HTR-8/SVneo (cell line): ENCODE results near the gene FAM89B.

Experiments
- DNase-seq: peaks from one replicate; pipeline ENCODE4 v3.0.0; 2011; ENCODE audit warnings: low spot score, mixed read lengths; ENCODE audit not compliant: insufficient read length
- FAIRE-seq: peaks from 2 replicates; lab custom pipeline; 2011; peaks lifted over from hg19 to GRCh38; lab: Jason Lieb, UNC

The FAM89B gene

DNA sequence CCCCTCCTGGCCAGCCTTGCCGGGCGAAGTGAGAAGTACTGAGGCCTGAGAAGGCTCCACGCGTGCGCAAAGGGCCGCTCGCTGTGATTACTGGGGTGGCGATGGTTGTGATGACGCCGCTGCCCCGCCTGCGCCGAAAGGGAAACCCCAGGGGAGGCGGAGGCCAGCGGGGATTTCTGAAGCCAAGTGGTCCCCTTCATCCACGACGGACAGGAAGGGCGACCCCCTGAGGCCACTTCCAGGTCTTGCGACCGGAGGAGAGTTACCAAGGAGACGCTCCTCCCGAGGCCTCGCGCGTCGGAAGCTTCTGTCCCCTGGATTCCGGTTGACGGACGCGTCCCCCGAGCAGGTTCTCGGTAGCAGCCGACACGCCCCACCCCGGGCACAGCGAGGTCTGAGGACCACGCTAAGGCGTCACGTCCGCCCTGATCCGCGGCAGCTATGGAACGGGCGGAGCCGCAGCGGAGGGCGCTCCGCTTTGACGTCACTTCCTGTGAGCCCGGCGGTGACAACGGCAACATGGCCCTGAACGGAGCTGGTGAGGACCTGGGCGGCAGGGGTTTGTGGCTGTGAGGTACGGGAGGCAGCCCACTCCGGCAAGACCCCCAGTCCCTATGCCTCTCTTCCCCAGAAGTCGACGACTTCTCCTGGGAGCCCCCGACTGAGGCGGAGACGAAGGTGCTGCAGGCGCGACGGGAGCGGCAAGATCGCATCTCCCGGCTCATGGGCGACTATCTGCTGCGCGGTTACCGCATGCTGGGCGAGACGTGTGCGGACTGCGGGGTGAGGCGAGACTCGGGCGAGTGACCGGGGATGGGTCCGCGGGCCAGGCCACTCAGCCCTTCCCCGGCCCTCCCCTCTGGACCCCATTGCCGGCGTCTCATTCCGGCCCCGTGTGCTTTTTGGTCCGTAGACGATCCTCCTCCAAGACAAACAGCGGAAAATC is 2.1 kb upstream of the FAM89B start, which contains the start of gene ZNRD2:
Gene ZNRD2 (plus strand): TSS at position 505 of the 946 bp plus-strand sequence. CDS start 15 bp downstream, at position 520.
- DNase-seq = peak; percentile 99
- peak; percentile 99 for FAIRE-seq

DNA sequence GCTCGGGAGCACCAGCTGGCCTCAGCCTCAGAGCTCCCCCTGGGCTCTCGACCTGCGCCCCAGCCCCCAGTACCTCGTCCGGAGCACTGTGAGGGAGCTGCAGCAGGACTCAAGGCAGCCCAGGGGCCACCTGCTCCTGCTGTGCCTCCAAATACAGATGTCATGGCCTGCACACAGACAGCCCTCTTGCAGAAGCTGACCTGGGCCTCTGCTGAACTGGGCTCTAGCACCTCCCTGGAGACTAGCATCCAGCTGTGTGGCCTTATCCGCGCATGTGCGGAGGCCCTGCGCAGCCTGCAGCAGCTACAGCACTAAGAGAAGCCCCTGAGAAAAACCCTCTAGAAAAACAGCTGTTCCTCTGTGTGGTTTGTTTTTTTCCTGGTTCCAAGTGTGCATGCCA is 918 bp upstream of the FAM89B start:
- FAIRE-seq (no peak), DNase-seq (no peak)

DNA sequence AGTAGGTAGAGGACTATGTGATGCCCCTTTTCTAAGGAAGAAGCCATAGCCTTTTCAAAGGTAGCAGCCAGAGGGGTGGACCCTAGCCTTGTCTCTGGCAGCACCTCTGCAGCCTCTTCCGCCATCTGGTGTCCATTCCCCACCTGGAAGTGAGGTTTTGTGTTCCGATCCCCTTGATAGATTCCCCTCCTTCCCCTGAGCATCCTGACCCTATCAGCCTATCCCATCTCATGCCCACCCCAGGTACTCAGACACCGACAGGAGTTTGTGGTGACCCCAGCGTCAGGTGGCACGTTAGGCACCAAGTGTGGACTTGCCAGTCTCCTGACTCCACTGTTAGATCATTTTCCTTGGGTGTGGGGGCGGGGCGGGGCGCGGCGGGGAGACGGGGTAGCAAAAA is 398 bp upstream of the FAM89B start:
- FAIRE-seq = no peak
- DNase-seq = no peak

DNA sequence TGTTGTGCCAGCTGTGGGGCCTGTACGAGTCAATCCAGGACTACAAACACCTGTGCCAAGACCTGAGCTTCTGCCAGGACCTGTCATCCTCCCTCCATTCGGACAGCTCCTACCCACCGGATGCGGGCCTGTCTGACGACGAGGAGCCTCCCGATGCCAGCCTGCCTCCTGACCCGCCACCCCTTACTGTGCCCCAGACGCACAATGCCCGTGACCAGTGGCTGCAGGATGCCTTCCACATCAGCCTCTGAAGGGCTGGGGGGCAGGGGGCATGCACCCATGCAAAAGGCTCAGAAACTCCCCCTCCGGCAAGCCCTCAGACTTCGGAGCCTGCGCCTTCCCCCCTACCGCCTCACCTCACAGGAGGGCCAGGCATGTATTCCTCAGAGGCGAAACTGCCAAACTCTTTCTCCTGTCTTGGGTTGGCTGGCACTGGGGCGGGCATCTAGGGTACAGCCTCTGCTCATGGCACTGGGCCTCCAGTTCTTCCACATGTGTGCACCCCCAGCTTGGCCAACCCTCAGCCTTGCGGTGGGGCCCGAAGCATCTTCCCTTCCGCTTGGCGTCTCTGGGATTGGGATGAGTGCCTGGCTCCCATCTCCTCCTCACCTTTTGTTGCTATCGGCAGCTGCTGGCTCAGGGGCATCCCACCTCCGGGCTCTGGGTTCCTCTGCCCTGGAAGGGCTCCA is 1.2 kb downstream of the FAM89B start:
- no peak for FAIRE-seq

DNA sequence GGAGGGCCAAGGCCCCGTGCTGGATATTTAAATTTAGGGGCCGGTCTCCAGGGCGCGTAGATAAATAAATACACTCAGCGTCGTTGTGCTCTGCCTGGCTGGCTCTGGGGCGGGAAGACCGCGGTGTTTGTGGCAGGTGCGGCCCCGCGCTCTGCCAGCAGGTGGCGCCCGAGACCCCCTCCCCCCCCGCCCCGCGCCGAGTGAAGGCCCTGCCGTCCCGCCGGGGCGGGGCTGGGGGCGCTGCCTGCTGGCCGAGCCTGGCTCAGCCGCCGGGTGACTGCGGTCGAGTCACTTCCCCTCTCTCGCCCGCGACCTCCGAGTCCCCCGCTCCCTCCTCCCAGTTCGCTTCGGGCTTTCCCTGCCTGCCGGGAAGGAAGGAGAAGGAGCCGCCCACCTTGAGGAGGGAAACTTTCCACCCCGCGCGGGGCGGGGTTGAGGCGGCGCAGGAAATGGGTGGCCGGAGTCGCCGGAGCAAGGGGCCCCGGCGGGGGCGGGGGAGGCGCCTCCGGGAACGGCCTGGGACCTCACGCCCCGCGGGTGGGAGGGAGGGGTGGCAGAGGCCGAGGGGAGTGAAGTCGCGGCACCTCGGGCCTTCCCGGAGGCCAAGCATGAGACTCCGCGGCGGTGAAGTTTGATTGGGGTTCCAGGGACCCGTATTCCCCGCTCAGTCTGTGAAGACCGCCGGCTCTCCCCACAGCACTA is 1.9 kb downstream of the FAM89B start:
- DNase-seq = peak; percentile 96
- peak; percentile 95 for FAIRE-seq

More for the DNA sequence above, 1.2 kb downstream of the FAM89B start:
- DNase-seq = no peak

DNA sequence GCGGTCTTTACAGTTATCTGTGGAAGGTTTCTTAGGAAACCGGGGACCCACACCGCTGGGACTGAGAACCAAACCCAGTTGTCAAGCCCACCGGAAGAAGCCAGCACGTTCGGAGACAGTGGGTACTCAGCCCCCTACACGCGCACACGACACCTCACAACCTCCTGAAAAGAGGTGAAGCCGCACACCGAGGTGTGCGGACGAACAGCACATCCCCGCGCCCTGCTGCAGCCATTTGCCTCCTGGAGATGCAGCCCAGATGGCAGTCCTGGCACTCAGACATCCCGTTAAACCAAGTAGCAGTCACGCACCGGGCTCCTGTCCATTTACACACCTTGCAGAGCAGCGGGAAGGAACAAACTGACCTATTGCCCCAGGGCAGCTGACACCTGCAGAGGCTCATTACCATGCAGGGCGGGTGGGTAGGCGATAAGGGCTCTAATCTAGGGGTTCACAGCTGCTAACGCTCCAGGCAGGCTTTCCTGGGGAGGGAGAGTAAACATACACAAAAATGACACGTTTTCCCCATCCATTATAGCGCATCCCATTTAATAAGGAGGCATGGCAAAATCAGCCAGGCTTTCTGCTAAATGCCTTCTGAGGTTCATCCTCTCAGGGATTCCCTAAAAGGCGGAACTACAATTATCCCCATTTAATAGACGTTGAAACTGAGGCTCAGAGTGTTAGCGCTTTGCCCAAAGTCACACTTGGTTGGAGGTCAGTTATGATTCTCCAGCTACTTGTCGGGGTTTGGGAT is 2.7 kb downstream of the FAM89B start:
- FAIRE-seq = peak; percentile 44
- no peak for DNase-seq

DNA sequence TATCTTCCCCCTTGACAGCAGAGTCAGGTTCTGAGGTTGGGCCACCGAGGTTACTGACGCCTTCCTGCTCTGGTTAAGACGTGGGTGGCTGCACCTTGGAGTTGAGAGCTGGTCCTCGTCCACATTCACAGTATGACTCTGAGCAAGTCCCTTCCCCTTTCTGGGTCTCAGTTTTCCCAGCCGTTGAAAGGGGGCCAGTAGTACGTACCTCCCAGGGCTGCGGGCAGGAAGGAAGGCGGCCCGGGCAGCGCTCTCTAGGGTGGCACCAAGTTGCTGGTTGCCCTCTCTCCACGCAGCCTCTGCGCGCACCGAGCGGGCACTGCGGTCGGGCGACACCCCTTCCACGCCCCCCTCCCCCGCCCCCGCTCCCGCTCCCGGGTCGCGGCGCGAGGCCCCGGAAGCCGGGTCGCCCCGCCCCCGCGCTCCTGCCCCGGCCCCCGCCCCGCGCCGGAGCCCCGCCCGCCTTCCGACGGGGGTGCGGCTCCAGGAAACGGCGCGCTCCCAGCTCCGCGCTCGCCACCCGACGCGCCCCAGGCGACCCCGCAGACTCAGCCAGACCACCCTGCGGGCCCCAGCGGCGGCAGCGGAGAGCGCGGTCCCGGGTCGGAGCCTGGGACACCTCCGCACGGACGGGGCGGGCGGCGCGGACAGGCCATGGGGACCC is 3.4 kb downstream of the FAM89B start, which contains the start of gene EHBP1L1:
Gene EHBP1L1 (plus strand): TSS at position 486 of the 664 bp plus-strand sequence. CDS start 250 bp downstream, outside the sequence.
- FAIRE-seq = peak; percentile 60
- DNase-seq = peak; percentile 70

DNA sequence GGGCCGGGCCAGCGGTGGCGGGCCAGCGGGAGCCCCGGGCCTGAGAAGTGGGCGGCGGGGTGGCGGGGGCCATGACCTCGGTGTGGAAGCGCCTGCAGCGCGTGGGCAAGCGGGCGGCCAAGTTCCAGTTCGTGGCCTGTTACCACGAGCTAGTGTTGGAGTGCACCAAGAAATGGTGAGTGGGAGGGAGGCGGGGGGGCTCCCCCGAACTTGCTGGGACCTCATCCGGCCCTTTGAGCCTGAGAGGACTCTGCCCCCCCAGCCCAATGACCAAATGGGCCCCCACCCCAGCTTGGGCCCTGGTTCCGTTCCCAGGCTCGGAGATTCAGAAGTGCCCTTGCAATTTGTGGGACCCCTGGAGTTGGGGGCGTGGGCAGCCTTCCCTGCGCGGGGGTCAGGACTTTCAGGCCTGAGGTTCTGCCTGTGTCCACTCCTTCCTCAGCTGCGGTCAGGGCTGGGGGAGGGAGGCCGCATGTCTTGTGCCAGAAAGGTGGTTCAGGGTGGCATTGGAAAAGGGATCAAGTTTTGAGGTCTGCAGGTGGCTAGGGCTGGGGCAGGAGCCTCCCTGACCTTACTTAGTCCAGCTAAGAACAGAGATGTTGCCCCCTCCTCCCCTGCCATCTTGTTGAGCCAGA is 4.0 kb downstream of the FAM89B start:
- no peak for FAIRE-seq
- no peak for DNase-seq

DNA sequence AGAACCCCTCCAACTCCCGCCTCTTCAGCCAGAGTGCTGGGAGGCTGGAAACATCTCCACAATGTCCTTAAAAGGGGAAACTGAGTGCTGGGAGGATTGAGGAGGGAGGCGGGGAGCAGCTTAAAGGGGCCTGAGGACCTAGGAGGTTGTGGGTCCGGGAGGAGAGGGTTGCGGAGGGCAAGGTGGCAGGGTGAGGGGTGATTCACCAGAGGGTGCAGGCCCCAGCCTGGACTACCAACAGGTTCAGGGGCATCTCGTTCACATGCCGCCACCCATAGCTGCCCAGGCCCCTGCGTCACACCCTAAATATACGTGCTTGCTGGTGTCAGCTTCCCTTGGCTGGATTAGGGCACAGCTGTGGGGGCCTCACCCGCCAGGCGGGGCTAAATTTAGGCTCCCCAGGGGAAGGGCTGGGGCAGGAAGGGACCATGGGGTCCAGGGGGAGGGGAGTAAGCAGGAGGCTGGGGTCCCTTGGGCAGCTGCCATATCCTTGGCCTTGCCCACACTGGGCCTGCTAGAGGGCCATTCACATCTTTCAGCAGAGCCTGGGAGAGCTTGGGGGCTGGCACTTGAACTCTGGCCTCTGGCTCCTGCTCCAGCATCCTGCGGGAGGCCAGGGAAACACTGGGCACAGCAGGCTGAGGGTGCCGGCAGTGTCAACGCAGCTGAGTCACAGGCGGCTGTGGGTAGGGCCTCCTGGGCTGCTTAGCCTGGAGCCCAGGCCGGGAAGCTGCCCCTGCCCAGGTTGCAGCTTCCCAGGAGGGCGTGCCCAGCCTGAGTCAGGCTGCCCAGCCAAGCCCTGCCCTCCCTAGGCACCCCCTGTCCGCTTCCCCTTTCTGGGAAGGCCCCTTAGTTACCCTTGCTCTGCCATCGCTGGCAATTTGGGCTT is 4.8 kb downstream of the FAM89B start:
- FAIRE-seq (peak; percentile 96), DNase-seq (peak; percentile 86)

DNA sequence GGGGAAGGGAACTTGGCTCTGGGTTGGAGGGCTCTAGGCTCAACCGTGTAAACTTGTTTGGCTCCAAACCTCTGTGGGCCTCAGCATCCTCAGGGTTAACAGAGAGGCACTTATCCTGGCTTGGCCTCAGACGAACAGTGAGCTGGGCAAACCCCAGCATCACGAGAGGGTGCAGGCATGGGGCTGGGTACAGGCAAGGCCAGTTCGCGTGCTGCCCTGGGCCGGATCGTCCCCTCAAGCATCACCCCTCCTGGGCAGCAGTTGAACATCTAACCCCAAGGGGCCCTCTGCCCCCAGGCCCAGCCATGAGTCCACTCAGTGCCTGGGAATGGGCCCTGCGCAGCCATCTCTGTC is 5.4 kb downstream of the FAM89B start:
- FAIRE-seq = peak; percentile 83
- DNase-seq = no peak

DNA sequence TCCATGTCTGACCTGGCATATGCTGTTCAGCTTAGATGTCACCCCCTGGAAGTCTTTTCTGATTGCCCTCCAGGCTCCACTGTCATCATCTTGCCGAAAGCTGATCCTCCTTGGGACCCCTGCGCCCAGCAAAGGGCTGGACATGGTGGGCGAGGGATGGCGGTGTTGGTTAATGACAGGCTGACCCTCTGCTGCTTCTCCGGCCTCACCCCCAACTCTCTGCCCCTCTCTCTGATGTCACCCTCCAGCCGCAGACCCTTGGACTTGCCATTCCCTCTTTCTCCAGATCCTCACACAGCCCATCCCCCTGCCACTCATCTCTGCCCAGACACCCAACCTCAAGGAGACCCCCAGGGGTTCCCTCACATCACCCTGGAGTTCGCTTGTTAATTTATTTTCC is 5.8 kb downstream of the FAM89B start:
- DNase-seq (no peak), FAIRE-seq (no peak)

DNA sequence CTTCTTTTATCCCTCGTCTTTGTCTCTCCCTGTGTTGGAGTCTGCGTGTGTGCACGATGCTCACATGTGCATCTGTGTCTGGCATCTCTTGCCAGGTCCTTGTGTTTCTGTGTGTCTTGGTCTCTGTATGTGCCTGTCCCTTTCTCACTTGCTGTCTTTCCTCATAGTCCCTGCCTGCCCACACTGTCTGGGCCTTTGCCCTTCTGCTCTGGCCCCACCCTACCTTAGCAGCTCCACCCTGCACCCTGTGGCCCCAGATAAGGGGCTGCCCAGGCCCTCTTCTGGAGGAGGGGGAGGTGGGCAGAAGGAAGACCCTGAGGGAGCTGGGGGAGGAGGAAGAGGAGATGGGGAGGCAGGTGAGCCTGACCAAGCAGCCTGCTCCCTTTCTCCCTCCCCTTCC is 6.3 kb downstream of the FAM89B start:
- FAIRE-seq = no peak
- DNase-seq = no peak

DNA sequence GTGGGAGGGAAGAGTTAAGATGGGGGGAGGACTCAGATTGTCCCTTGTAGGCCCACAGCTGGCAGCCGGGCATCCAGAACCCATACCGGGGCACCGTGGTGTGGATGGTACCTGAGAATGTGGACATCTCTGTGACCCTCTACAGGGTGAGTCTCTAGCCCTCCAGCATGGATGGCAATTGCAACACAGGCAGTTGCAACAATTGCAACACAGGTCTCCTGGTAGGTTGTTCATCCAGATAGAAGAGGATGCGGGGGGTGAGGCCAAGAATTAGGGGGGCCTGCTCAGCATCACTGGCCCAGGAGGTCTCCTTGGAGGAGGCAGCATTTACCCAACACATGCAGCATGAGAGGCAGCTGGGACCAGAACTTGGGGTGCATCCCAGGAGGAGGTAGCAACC is 7.0 kb downstream of the FAM89B start:
- DNase-seq = no peak
- FAIRE-seq = no peak

DNA sequence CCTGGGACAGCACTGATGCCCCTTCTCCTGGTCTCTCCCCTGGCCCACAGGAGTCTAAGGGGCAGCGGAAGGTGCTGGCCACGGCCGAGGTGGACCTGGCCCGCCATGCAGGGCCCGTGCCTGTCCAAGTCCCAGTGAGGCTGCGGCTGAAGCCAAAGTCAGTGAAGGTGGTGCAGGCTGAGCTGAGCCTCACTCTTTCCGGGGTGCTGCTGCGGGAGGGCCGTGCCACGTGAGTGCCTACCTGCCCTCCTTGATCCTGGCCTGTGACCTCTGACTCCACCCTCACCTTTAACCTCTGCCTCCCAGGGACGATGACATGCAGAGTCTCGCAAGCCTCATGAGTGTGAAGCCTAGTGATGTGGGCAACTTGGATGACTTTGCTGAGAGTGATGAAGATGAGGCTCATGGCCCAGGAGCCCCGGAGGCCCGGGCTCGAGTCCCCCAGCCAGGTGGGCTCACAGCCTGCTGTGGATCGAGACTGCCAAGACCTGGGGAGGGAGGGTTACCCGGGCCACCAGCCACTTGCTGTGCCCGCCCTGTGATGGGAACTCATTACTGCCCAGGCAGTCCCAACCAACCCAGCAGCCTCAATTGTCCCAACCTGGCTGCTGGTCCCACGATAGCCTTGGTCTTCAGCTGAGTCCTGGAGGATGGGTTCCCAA is 7.8 kb downstream of the FAM89B start:
- no peak for FAIRE-seq

DNA sequence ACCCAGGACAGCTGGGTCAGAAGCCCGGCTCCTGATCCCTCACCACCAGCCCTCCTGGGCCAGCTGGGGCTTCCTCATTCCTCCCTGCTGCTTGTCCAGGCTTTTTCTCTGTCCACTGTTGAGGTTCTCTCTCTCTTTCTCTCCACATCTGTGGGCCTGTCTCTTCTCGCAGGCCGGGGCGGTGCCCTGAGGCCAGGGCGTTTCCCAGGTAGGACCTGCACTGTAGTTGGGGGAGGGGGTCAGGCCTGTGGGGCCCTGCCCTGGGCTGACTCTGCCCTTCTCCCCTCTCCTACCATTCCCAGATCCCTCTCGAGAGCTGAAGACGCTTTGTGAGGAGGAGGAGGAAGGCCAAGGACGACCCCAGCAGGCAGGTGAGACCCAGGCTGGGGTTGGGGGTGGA is 8.4 kb downstream of the FAM89B start:
- no peak for FAIRE-seq
- DNase-seq = no peak

More for the DNA sequence above, 7.8 kb downstream of the FAM89B start:
- DNase-seq = no peak

DNA sequence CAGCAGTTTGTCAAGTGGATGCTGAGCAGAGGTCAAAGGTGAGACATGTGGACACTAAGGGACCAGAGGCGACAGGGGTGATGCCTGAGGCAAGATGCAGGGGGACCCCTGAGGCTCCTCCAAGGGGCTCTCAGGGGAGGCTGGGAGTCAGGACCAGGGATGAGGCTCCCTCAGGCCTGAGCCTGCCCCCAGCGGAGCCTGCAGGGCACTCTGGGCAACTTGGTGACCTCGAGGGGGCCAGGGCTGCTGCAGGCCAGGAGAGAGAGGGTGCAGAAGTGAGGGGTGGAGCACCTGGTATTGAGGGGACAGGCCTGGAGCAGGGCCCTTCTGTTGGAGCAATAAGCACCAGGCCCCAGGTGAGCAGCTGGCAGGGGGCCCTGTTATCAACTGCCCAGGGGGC is 9.6 kb downstream of the FAM89B start:
- FAIRE-seq (no peak), DNase-seq (no peak)

DNA sequence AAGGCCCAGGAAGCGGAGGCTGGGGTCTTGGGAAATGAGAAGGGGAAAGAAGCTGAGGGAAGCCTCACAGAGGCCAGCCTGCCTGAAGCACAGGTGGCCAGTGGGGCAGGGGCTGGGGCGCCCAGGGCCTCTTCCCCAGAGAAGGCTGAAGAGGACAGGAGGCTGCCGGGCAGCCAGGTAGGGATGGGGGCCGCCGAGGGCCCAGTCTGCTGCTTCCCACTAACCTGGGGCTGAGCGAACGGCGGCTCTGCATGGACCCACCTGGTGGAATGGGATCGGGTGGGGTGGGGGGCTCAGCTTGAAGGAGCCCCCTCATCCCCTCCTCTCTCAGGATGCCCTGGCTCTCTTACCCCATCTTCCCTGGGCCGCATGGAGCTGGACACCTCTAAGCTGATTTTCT is 11.3 kb downstream of the FAM89B start:
- FAIRE-seq (no peak), DNase-seq (no peak)
